ENCODE data around the gene CPSF3. TPM values are rescaled to one million over a fixed set of nuclear protein-coding genes. Genes with fewer than 3 reads are reported as not detected.

Gene CPSF3
- total and polyA plus RNA-seq, 2 of the 13 experiments (the other 11 are each of a cell fraction or from before 2014, with no cell fraction given) = 19.8 to 93.0 TPM

- TF ChIP-seq, protein P1, sequence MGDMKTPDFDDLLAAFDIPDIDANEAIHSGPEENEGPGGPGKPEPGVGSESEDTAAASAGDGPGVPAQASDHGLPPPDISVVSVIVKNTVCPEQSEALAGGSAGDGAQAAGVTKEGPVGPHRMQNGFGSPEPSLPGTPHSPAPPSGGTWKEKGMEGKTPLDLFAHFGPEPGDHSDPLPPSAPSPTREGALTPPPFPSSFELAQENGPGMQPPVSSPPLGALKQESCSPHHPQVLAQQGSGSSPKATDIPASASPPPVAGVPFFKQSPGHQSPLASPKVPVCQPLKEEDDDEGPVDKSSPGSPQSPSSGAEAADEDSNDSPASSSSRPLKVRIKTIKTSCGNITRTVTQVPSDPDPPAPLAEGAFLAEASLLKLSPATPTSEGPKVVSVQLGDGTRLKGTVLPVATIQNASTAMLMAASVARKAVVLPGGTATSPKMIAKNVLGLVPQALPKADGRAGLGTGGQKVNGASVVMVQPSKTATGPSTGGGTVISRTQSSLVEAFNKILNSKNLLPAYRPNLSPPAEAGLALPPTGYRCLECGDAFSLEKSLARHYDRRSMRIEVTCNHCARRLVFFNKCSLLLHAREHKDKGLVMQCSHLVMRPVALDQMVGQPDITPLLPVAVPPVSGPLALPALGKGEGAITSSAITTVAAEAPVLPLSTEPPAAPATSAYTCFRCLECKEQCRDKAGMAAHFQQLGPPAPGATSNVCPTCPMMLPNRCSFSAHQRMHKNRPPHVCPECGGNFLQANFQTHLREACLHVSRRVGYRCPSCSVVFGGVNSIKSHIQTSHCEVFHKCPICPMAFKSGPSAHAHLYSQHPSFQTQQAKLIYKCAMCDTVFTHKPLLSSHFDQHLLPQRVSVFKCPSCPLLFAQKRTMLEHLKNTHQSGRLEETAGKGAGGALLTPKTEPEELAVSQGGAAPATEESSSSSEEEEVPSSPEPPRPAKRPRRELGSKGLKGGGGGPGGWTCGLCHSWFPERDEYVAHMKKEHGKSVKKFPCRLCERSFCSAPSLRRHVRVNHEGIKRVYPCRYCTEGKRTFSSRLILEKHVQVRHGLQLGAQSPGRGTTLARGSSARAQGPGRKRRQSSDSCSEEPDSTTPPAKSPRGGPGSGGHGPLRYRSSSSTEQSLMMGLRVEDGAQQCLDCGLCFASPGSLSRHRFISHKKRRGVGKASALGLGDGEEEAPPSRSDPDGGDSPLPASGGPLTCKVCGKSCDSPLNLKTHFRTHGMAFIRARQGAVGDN (CRISPR knock-in tag; IDR thresholded peaks at IDR 0.05) = peak; percentile 33
- TF ChIP-seq ZBTB38 (CRISPR knock-in tag; IDR thresholded peaks at IDR 0.05) (peak; percentile 23; the same call in 1 of the 2 replicates), ZSCAN22 (CRISPR knock-in tag; IDR thresholded peaks at IDR 0.05) (no peak), SOX5 (CRISPR knock-in tag; IDR thresholded peaks at IDR 0.05; ENCODE audit: borderline replicate concordance) (peak; percentile 25; the same call in 1 of the 2 replicates), ZNF432 (CRISPR knock-in tag; IDR thresholded peaks at IDR 0.05; ENCODE audit: borderline replicate concordance) (no peak), THAP9 (CRISPR knock-in tag; IDR thresholded peaks at IDR 0.05; ENCODE audit: borderline replicate concordance) (0 out of 2 replicates have a peak, but pooled peaks have one; percentile 28), ZNF414 (CRISPR knock-in tag; IDR thresholded peaks at IDR 0.05) (no peak), ZSCAN5A (CRISPR knock-in tag; IDR thresholded peaks at IDR 0.05; ENCODE audit: borderline replicate concordance) (peak; percentile 1; the same call in 1 of the 2 replicates), ZFP36L1 (CRISPR knock-in tag; IDR thresholded peaks at IDR 0.05) (no peak), MNT (IDR thresholded peaks at IDR 0.05) (no peak), ZBTB3 (CRISPR knock-in tag; IDR thresholded peaks at IDR 0.05; ENCODE audit: borderline replicate concordance, low read depth) (no peak)
Measured at GRCh38 chr2:9388199-9388681, 35.2 kb upstream of the CPSF3 start (continued).
